GM18498 (cell line): Measurements from ENCODE around the gene ZFP36L2.

Experiments
- ATAC-seq: cut with Tn5 transposase; IDR thresholded peaks from one replicate; pipeline ENCODE4 v1.9.1; 2021; ENCODE audit warnings: mild to moderate bottlenecking, moderate library complexity; ENCODE audit not compliant: unreplicated experiment

The ZFP36L2 gene

GRCh38 chr2:43226558-43226954 is at the start of gene ZFP36L2:
ZFP36L2 (minus strand) TSS chr2:43226606; CDS start chr2:43226315, 291 bp downstream.
- peak; percentile 59 for ATAC-seq

GRCh38 chr2:43274721-43275120 is 48.3 kb upstream of the ZFP36L2 start:
- no peak for ATAC-seq

- peak; percentile 9 for ATAC-seq
Measured at GRCh38 chr2:43274055-43274454, 47.6 kb upstream of the ZFP36L2 start.

- peak; percentile 67 for ATAC-seq
Measured at GRCh38 chr2:43273529-43273928, 47.1 kb upstream of the ZFP36L2 start.

- no peak for ATAC-seq
Measured at GRCh38 chr2:43270930-43271615, 44.7 kb upstream of the ZFP36L2 start.

GRCh38 chr2:43270461-43270860 is 44.1 kb upstream of the ZFP36L2 start:
- no peak for ATAC-seq

GRCh38 chr2:43269706-43270105 is 43.3 kb upstream of the ZFP36L2 start:
- ATAC-seq: no peak

GRCh38 chr2:43269074-43269572 is 42.7 kb upstream of the ZFP36L2 start:
- ATAC-seq: no peak

- ATAC-seq: no peak
Measured at GRCh38 chr2:43268066-43268953, 41.9 kb upstream of the ZFP36L2 start.

GRCh38 chr2:43267381-43267780 is 41.0 kb upstream of the ZFP36L2 start:
- no peak for ATAC-seq

GRCh38 chr2:43266711-43267111 is 40.3 kb upstream of the ZFP36L2 start:
- ATAC-seq: no peak

- ATAC-seq: no peak
Measured at GRCh38 chr2:43265421-43265820, 39.0 kb upstream of the ZFP36L2 start.

- no peak for ATAC-seq
Measured at GRCh38 chr2:43265001-43265400, 38.6 kb upstream of the ZFP36L2 start.

- no peak for ATAC-seq
Measured at GRCh38 chr2:43262951-43263350, 36.5 kb upstream of the ZFP36L2 start.

GRCh38 chr2:43262239-43262638 is 35.8 kb upstream of the ZFP36L2 start:
- ATAC-seq: no peak

GRCh38 chr2:43259512-43259911 is 33.1 kb upstream of the ZFP36L2 start:
- no peak for ATAC-seq

- ATAC-seq: no peak
Measured at GRCh38 chr2:43258547-43259156, 32.2 kb upstream of the ZFP36L2 start.

- ATAC-seq: no peak
Measured at GRCh38 chr2:43255296-43255910, 29.0 kb upstream of the ZFP36L2 start.

GRCh38 chr2:43254331-43254730 is 27.9 kb upstream of the ZFP36L2 start:
- ATAC-seq: no peak

- no peak for ATAC-seq
Measured at GRCh38 chr2:43251171-43251731, 24.8 kb upstream of the ZFP36L2 start.

GRCh38 chr2:43250015-43250414 is 23.6 kb upstream of the ZFP36L2 start:
- no peak for ATAC-seq
